GM18951 (cell line): Measurements from ENCODE around the gene TTC34.

ENCODE experiments used
- POLR2A ChIP-seq: IDR thresholded peaks from 4 replicates; pipeline ENCODE4 v1.6.1; 2011; ENCODE audit warnings: mild to moderate bottlenecking; ENCODE audit not compliant: insufficient read length, insufficient read depth; ENCODE audit errors: extremely low read depth
- in situ Hi-C: fragments of 300-500 bp; cut with MboI; formaldehyde crosslinking; loops from one replicate; pipeline ENCODE4 v1.12.0; 2022; ENCODE audit warnings: low sequenced_read_pairs, mixed read lengths, inconsistent platforms; ENCODE audit not compliant: unreplicated experiment

The TTC34 gene

GRCh38 chr1:2594001-2594640 is 207.4 kb downstream of the TTC34 start:
- no peak for TF ChIP-seq POLR2A
- in situ Hi-C loops: no loop called here

GRCh38 chr1:2593251-2593878 is 208.1 kb downstream of the TTC34 start:
- no peak for TF ChIP-seq POLR2A
- in situ Hi-C loops: no loop called here

DNA sequence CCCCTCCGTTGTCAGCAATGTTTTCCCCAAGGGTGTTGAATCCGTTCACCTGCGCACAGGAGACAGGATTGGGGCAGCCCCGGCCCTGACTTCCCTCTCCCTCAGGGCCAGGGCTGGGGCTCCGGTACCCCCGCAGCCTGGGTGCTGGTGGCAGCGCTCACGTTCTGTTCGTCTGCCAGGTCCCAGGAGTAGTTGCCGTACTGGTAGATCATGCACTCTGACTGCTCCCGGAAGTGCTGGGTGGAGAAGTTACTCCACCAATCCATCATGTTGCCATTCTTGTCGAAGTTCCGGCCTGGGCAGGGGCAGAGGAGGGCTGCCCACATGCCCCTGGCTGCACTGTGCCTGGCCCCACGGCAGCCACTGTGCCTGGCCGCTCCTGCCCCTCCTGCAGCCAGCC is 208.8 kb downstream of the TTC34 start:
- in situ Hi-C loops: no loop called here
- no peak for TF ChIP-seq POLR2A

DNA sequence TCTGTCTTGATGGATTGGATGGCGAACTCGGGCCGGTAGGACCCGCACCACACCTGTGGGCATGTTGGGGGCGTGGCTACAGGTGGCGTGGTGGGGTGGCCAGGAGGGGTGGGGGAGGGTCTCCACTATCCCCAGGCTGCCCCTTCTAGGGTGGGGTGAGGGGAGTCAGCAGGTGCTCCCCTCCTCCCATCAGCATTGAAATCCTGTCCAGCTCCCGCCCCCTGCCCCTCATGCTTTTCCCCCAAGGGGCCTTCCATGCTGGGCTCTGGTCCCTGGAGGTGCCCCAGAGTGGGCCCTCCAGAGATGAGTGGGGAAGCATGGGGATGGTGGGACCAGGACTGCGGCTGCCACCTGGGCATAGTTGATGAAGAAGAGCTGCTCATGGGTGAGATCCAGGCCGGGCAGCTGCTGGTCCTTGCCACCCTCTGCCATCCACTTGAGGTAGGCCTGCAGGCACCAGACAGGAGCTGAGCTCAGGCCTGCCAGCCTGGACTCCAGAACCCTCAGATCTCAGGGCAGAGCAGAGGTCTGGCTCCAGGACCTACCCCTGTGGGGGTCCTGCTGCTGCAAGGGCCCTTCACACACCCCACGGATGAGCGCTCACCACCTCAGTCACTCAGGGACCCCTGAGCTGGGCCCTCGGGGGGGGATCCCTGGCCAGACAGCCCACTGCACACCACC is 209.8 kb downstream of the TTC34 start:
- in situ Hi-C loops: no loop called here
- TF ChIP-seq POLR2A: no peak

DNA sequence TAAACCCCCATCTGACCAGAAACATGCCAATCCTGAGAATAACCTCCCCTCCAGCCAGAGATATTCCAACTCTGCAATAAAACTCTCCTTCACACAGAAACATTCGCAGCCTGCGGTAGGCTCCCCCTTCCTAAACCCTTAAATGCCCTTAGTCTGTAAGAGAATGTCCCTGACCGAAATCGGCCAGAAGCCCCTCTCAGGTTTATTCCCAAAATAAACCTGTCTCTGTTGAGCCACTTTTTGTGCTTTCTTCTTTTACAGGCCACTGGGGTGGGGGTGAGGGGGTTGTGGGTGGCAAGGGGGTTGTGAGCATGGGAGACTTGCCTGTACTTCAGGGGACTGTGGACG is 210.3 kb downstream of the TTC34 start:
- in situ Hi-C loops: no loop called here
- no peak for TF ChIP-seq POLR2A

- TF ChIP-seq POLR2A: no peak
- in situ Hi-C loops: no loop called here
These were observed 211.0 kb downstream of the TTC34 start for GRCh38 chr1:2590233-2591141.

DNA sequence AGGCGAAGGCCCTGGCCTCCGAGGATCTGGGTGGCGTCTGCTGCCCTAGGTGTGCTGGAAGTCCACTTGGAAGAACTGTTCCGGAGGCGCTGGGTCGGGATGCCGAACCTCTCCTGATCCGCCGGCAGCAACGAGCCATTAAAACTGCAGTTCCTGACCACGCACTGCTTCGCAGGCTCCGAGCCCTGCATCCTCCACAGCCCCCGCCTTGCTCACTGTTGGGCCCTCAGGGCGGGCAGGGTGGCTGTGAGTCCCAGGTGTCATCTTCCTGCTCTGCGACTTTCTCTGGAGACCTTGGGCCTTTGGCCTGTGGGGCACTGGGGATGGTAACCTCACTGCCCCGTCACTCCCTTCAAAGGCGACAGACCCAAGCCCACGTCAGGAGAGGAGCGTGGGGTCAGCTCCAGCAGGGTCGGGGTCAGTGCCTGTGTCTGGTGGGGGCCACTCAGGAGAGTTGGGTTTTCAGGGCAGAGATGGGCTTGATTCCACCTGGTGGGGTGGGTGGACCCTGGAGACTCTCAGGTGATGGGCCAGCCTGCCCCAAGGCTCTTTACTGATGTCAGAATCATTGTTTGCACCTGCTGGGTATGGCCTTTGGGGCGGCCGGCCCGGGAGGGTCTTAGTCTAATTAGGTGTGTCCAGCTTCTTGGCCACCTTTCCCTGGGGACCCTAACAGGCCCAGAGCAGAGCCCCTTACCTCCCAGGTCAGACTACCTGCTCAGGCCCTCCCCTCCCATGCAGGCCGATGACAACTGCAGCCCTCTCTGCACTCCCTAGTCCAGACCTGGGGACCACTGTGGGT is 211.9 kb downstream of the TTC34 start:
- TF ChIP-seq POLR2A: no peak
- in situ Hi-C loops: no loop called here

DNA sequence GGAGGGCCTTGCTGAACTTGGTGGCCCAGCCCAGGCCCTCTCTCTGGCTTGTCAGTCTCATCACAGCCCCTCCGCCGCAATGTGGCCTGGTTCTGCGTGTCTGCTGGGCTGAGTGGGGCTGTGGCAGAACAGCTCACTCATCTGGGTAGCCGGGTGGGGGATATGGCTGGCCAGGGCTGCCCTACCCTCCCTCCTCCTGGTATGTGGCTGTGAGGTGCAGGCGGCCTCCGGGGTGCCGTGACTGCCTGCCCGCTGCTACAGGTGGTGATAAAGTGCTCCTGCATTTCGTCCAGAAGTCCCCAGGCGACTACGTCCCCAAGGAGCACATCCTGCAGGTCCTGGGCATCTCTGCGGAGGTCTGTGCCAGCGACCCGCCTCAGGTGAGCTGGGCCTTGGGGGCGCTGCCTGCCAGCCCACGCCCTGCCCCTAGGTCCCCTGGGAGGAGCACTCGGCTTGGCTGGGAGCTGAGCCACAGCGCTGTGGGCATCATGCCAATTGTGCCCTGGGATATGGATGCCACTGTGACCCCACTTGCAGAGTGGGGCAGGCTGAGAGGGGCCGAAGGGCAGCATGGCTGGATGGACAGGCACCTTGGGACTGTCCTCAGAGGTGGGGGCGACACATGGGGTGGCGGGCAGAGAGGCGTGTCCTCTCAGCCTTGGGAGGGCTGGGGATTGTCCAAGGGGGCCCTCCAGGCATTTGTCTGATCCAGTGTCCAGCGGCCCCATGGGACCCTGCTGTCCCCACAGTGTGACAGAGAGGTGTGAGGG is 212.6 kb downstream of the TTC34 start:
- no peak for TF ChIP-seq POLR2A
- in situ Hi-C loops: no loop called here

DNA sequence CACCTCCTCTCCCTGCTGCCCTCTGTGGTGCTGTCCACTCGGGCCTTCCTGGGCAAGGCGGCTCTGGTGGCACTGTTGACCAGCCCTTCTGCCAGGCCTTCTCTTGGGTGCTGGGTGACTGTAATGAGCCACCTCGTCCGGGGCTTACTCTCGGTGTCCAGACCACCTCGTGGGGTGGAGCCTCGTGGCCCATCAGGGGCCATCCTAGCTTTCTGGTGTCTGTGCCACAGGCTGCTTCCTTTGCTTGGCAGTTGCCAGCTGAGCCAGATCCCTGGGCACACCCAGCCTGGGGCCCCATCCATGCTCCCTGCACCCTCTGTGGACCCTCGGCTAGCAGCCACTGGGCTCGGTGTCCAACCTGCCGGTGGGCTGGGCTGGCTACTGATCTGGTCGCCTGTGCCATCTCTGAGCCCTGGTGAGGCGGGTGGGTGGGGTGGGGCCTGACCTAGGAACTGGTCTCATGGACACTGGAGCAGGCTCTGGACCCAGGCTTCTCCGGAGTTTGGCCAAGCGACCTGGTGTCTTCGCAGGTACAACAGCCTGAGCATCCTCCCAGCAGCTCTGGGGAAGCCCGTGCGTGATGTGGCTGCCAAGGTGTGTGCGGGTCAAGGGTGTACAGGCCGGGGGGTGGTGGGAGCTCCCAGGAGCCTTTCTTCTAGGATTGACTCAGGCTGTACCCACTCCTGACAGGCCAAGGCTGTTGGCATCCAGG is 213.5 kb downstream of the TTC34 start:
- in situ Hi-C loops: no loop called here
- no peak for TF ChIP-seq POLR2A

GRCh38 chr1:2587071-2587859 is 214.2 kb downstream of the TTC34 start:
- no peak for TF ChIP-seq POLR2A
- in situ Hi-C loops: no loop called here
